Endothelial cell of umbilical vein (primary cell): ENCODE measurements around the gene TRERF1.

Experiments used
- CTCF ChIP-seq, 2 donors: IDR thresholded peaks; 1 replicate in 1 of 2; 2 replicates in 1 of 2; pipeline ENCODE4 v1.5.1; 2011; ENCODE audit warnings: low read length in 2 of 2, mild to moderate bottlenecking in 2 of 2, moderate library complexity in 2 of 2, control low read depth in 1 of 2, inconsistent platforms in 1 of 2, low read depth in 1 of 2; ENCODE audit not compliant: insufficient read depth in 1 of 2; ENCODE audit errors: extremely low read depth in 1 of 2
- EZH2 ChIP-seq: IDR thresholded peaks from 2 replicates; pipeline ENCODE4 v1.6.1; 2012; ENCODE audit warnings: borderline replicate concordance, low read depth, mild to moderate bottlenecking, moderate library complexity, low read length, inconsistent platforms; ENCODE audit not compliant: severe bottlenecking
- FOS ChIP-seq: IDR thresholded peaks from 2 replicates; pipeline ENCODE4 v1.6.1; 2011; ENCODE audit warnings: mild to moderate bottlenecking, low read length, moderate library complexity, borderline replicate concordance; ENCODE audit not compliant: insufficient read depth
- POLR2A ChIP-seq: IDR thresholded peaks from 2 replicates; pipeline ENCODE4 v1.6.1; 2012; ENCODE audit warnings: low read depth, mild to moderate bottlenecking, control low read depth, low read length

GRCh38 chr6:42177514-42178364 is 274.0 kb downstream of the TRERF1 start:
- no peak for TF ChIP-seq CTCF (IDR thresholded peaks at IDR 0.05; ENCODE audit: extremely low read depth in 1 of 2, insufficient read depth in 1 of 2, low read depth in 1 of 2, low read length in 2 of 2)
- no peak for TF ChIP-seq POLR2A
- no peak for TF ChIP-seq FOS
- no peak for TF ChIP-seq EZH2
